Measurements from ENCODE around the gene CCDC88B.

Gene CCDC88B

DNA sequence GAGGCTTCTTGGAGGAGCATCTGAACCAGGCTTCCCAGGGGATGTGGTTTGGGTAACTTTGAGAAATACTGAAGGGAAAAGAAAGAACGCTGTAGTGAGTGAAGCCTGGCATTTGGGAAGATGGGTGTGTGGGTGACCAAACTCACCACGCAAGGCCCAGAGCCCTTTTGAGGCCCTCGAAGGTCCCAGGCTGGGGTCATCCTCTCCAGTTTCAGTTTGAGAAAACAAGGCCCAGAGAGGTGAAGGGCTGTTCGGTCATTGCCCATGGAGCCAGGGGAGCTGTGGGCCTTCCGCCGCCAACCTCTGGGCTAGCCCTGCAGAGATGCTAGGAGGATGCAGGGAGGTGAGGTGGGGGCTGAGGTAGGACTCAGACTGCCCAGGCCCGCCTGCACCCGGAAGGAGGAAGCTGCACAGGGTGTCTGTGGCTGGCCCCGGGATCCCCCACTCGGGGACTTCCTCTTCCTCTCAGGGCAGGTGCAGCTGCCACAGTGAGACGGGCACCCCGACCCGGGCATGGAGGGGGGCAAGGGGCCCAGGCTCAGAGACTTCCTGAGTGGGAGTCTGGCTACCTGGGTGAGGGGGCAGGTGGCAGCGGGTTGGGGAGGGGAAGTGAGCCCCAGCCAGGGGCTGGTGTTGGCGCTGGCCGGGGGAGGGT is at the start of gene CCDC88B:
TSS of gene CCDC88B (plus strand) at position 451 of the 655 bp plus-strand sequence. CDS start at position 514, 63 bp downstream.
- no peak within 1 kb of the TSS for H3K4me3 ChIP-seq (replicated peaks; ENCODE audit: low read depth, low read length)
- no peak for DNase-seq (ENCODE audit: low read depth)
- no peak for TF ChIP-seq CTCF (IDR thresholded peaks at IDR 0.05; ENCODE audit: low read length, missing control alignments)

DNA sequence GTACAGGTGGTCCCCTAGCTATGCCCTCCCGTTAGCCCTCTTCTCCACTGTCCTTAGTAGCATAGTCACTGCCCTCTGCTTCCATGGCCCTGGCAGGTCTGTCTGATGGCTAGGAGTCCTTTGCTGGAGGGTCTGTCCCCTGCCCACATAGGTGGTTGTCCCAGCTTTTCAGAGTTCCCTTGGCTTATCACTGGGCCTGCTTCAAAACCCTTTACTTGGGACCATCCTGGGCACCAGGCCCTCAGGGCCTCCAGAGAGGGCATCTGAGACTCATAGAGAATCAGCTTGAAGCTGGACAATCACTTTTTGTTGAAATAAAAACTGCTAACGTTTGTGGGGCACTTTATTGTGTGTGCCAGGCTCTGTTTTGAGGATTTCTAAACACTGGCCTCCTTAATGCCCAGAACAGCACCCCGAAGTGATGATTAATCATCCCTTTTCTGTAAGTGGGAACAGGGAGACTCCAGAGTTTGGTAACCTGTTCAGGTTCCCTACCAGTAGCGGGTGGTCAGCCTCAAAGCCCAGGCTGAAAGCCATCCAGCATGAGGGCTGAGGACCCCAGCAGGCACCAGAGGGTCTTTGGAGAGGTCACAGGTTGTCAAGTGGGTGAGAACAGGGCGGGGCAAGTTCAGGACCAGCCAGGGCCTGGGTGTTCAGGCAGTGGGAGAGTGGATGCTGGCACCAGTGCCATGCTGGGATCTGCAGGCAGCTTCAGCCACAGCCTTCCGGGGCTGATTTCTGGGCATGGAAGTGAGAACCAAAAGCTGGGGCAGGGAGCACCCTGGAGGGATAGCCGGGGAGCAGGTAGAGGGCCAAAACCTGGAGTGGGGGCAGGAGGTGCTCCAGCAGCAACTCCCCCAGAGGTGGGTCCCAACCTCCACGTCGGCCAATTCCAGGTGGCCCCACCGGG is 49.4 kb upstream of the CCDC88B start:
- no peak for TF ChIP-seq CTCF (IDR thresholded peaks at IDR 0.05; ENCODE audit: low read length, missing control alignments)
- DNase-seq (ENCODE audit: low read depth): no peak
- H3K4me3 ChIP-seq (replicated peaks; ENCODE audit: low read depth, low read length): no peak overlapping the region

GRCh38 chr11:64291262-64291751 is 48.7 kb upstream of the CCDC88B start, which contains the start of gene KCNK4:
TSS of gene KCNK4 (plus strand) at chr11:64291302. CDS start at chr11:64293019, 1,717 bp downstream.
- no peak for DNase-seq (ENCODE audit: low read depth)
- TF ChIP-seq CTCF (IDR thresholded peaks at IDR 0.05; ENCODE audit: low read length, missing control alignments): no peak
- H3K4me3 ChIP-seq (replicated peaks; ENCODE audit: low read depth, low read length): no peak within 1 kb of the TSS

GRCh38 chr11:64291752-64292459 is 48.1 kb upstream of the CCDC88B start:
- no peak for DNase-seq (ENCODE audit: low read depth)
- no peak overlapping the region for H3K4me3 ChIP-seq (replicated peaks; ENCODE audit: low read depth, low read length)
- TF ChIP-seq CTCF (IDR thresholded peaks at IDR 0.05; ENCODE audit: low read length, missing control alignments): no peak

- DNase-seq (ENCODE audit: low read depth): no peak
- no peak overlapping the region for H3K4me3 ChIP-seq (replicated peaks; ENCODE audit: low read depth, low read length)
- no peak for TF ChIP-seq CTCF (IDR thresholded peaks at IDR 0.05; ENCODE audit: low read length, missing control alignments)
Observed at GRCh38 chr11:64292460-64293254, 47.3 kb upstream of the CCDC88B start.

DNA sequence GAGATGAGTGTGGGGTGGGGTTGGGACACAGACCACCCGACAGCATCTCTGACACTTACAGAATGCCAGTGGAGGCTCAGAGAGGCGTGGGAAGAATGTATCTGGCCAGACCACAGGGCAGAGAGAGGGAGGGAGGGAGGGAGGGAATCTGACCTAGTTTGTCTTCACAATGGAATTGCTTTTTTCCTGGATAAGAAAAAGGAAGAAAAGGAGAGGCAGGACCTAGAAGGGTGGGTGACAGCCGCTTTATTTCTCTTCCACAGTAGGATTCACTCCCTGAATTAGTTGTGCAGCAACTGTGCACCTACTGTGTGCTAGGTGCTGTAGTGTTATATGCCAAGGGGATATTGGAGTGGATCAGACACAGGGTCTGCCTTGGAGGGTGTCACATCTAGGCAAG is 45.2 kb upstream of the CCDC88B start:
- no peak overlapping the region for H3K4me3 ChIP-seq (replicated peaks; ENCODE audit: low read depth, low read length)
- DNase-seq (ENCODE audit: low read depth): no peak
- no peak for TF ChIP-seq CTCF (IDR thresholded peaks at IDR 0.05; ENCODE audit: low read length, missing control alignments)
